ENCODE measurements around the gene NELFE. TPM values are rescaled to one million over a fixed set of nuclear protein-coding genes. Genes with fewer than 3 reads are reported as not detected.

NELFE gene
- total and polyA plus RNA-seq, 2 of the 13 experiments (the other 11 are each of a cell fraction or from before 2014, with no cell fraction given) = 51.3 to 69.8 TPM

- TF ChIP-seq EED (CRISPR knock-in tag; IDR thresholded peaks at IDR 0.05) = 0 out of 2 replicates have a peak, but pooled peaks have one; percentile 50
- 0 out of 2 replicates have a peak, but pooled peaks have one; percentile 23 for TF ChIP-seq NFAT5 (CRISPR knock-in tag; IDR thresholded peaks at IDR 0.05)
- TF ChIP-seq ZNF891 (CRISPR knock-in tag; IDR thresholded peaks at IDR 0.05) = no peak
- no peak for TF ChIP-seq CHD2 (IDR thresholded peaks at IDR 0.05; ENCODE audit: low read depth, low read length)
- peak; percentile 31 for TF ChIP-seq HNRNPH1 (optimal IDR thresholded peaks at IDR 0.05; ENCODE audit: low read depth, low read length)
- 0 out of 2 replicates have a peak, but pooled peaks have one; percentile 22 for TF ChIP-seq ZNF292 (CRISPR knock-in tag; IDR thresholded peaks at IDR 0.05; ENCODE audit: borderline replicate concordance, low read depth)
- TF ChIP-seq ZNF777 (CRISPR knock-in tag; IDR thresholded peaks at IDR 0.05) = 0 out of 2 replicates have a peak, but pooled peaks have one; percentile 2
- TF ChIP-seq NFRKB (IDR thresholded peaks at IDR 0.05) = no peak
Observed at GRCh38 chr6:31945154-31945506, 13.6 kb downstream of the NELFE start (continued).

GRCh38 chr6:31943742-31944141, 15.0 kb downstream of the NELFE start:
- Histone ChIP-seq H3K79me2 (ENCODE audit: insufficient read depth, low read length) (peaks cover 22% of the 10 kb centered on the region), H3K36me3 (replicated peaks in 1 of 2; ENCODE audit: control insufficient read depth in 1 of 2, insufficient read depth in 2 of 2, low read length in 2 of 2) (peaks cover 3 to 51% of the 10 kb centered on the region in 2 experiments; a peak in 4 of 5 replicates), H3K4me1 (ENCODE audit: insufficient read depth, low read length) (peaks cover 92% of the 10 kb centered on the region), H3K4me2 (ENCODE audit: low read depth, low read length) (no peak overlapping the region), H4K20me1 (ENCODE audit: insufficient read depth, low read length) (no peaks in the 10 kb centered on the region), H3K9ac (ENCODE audit: insufficient read depth, low read depth, low read length) (no peak overlapping the region), H3K4me3 (replicated peaks in 1 of 3; ENCODE audit: insufficient read depth in 1 of 3, low read depth in 2 of 3, low read length in 3 of 3) (no peak overlapping the region), H3K27ac (ENCODE audit: extremely low read length, insufficient read depth, low read length) (peak overlapping the region; percentile 9), H3K9me3 (ENCODE audit: low read length) (no peaks in the 10 kb centered on the region), H2AFZ (ENCODE audit: low read length) (no peak overlapping the region), H3K27me3 (ENCODE audit: control insufficient read depth in 1 of 2, insufficient read depth in 2 of 2, low read length in 2 of 2) (no peaks in the 10 kb centered on the region; a peak in 1 of 5 replicates)
- FAIRE-seq (no peak), ATAC-seq (no peak), DNase-seq (ENCODE audit: low spot score) (no peak)
- intact Hi-C loops (cut with micrococcal nuclease; ENCODE audit: unreplicated experiment) = loop anchor here (2.0 kb wide), 1 partner anchor 41 kb away; the partner anchor contains the start of gene ZBTB12
- no TSS peak for BruUV-seq (replicated peaks)
- TF ChIP-seq IRF1 (CRISPR knock-in tag; IDR thresholded peaks at IDR 0.05; ENCODE audit: low read depth) (no peak), FOXC1 (CRISPR knock-in tag; IDR thresholded peaks at IDR 0.05; ENCODE audit: borderline replicate concordance) (0 out of 2 replicates have a peak, but pooled peaks have one; percentile 61)
- POLR2A ChIA-PET = interaction anchor here (1.4 to 5.1 kb wide), 3 partner anchors 15 to 81 kb away, joined by 3 to 151 read pairs (median 4); partner anchors contain the start of genes C2, NELFE, NEU1 and SKIC2
- in situ Hi-C loops (cut with HindIII; ENCODE audit: extremely low pct_ligation_motif_present, low pct_unique_long_range_greater_than_20kb) = no loop called here
- CTCF ChIA-PET (ENCODE audit: low intra/inter-chr PET ratio, low total read pairs) = no interaction called here
- 87% methylated on average over 3 of the region's 3 CpGs for WGBS (ENCODE audit: low lambda C conversion rate)
